ENCODE measurements around the gene ITIH3. TPM values are rescaled to one million over a fixed set of nuclear protein-coding genes. Genes with fewer than 3 reads are reported as not detected.

ITIH3 gene
- total RNA-seq, 1 experiment from 2014 or later, result 0.37 TPM

- POLR2A ChIA-PET, result no interaction called here
- peak; percentile 93 for ATAC-seq
- H3K36me3 Mint-ChIP-seq, result no peaks in the 10 kb centered on the region
- CTCF ChIA-PET, result interaction anchor here (0.5 to 6.4 kb wide), 57 partner anchors 10 to 879 kb away, joined by 3 to 96 read pairs (median 5); partner anchors contain the start of genes GLT8D1, ITIH3, ITIH4 and MUSTN1
- DNase-seq (ENCODE audit: low spot score), result peak; percentile 76
- peaks cover 12% of the 10 kb centered on the region for H3K4me1 Mint-ChIP-seq
- no peaks in the 10 kb centered on the region for H3K27me3 Mint-ChIP-seq (ENCODE audit: low read depth)
- H3K9me3 Mint-ChIP-seq, result no peaks in the 10 kb centered on the region
- no peak overlapping the region for H3K4me3 Mint-ChIP-seq
- TF ChIP-seq SP1 (CRISPR knock-in tag; conservative IDR thresholded peaks at IDR 0.05), result no peak
- TF ChIP-seq, protein P1, sequence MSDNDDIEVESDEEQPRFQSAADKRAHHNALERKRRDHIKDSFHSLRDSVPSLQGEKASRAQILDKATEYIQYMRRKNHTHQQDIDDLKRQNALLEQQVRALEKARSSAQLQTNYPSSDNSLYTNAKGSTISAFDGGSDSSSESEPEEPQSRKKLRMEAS (CRISPR knock-in tag; IDR thresholded peaks at IDR 0.05), result no peak
- TF ChIP-seq, protein P2, sequence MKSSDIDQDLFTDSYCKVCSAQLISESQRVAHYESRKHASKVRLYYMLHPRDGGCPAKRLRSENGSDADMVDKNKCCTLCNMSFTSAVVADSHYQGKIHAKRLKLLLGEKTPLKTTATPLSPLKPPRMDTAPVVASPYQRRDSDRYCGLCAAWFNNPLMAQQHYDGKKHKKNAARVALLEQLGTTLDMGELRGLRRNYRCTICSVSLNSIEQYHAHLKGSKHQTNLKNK (CRISPR knock-in tag; IDR thresholded peaks at IDR 0.05), result no peak
- peak; percentile 40; the same call in 1 of the 2 replicates for TF ChIP-seq ZNF121 (CRISPR knock-in tag; IDR thresholded peaks at IDR 0.05)
- no peak for TF ChIP-seq IRF2 (CRISPR knock-in tag; IDR thresholded peaks at IDR 0.05; ENCODE audit: borderline replicate concordance, low read depth)
- TF ChIP-seq ESRRA (CRISPR knock-in tag; IDR thresholded peaks at IDR 0.05; ENCODE audit: borderline replicate concordance), result no peak
- TF ChIP-seq, protein P3, sequence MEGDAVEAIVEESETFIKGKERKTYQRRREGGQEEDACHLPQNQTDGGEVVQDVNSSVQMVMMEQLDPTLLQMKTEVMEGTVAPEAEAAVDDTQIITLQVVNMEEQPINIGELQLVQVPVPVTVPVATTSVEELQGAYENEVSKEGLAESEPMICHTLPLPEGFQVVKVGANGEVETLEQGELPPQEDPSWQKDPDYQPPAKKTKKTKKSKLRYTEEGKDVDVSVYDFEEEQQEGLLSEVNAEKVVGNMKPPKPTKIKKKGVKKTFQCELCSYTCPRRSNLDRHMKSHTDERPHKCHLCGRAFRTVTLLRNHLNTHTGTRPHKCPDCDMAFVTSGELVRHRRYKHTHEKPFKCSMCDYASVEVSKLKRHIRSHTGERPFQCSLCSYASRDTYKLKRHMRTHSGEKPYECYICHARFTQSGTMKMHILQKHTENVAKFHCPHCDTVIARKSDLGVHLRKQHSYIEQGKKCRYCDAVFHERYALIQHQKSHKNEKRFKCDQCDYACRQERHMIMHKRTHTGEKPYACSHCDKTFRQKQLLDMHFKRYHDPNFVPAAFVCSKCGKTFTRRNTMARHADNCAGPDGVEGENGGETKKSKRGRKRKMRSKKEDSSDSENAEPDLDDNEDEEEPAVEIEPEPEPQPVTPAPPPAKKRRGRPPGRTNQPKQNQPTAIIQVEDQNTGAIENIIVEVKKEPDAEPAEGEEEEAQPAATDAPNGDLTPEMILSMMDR (IDR thresholded peaks at IDR 0.05), result peak; percentile 91
- no peak for TF ChIP-seq SMAD3 (CRISPR knock-in tag; IDR thresholded peaks at IDR 0.05; ENCODE audit: borderline replicate concordance)
- no peak overlapping the region for H3K27ac Mint-ChIP-seq
Observed at GRCh38 chr3:52820736-52821135, 26.1 kb downstream of the ITIH3 start.

GRCh38 chr3:52822363-52822762 is 27.8 kb downstream of the ITIH3 start:
- H3K4me1 Mint-ChIP-seq, result peaks cover 12% of the 10 kb centered on the region
- ATAC-seq (no peak), DNase-seq (ENCODE audit: low spot score) (no peak)
- H3K36me3 Mint-ChIP-seq, result no peaks in the 10 kb centered on the region
- ChIA-PET POLR2A (no interaction called here), CTCF (interaction anchor here (6.4 kb wide), 1 partner anchor 29 kb away, joined by 96 read pairs; the partner anchor contains the start of gene ITIH3)
- no peak overlapping the region for H3K27ac Mint-ChIP-seq
- no peaks in the 10 kb centered on the region for H3K27me3 Mint-ChIP-seq (ENCODE audit: low read depth)
- H3K9me3 Mint-ChIP-seq, result no peaks in the 10 kb centered on the region
- H3K4me3 Mint-ChIP-seq, result no peak overlapping the region
- TF ChIP-seq, protein P4, sequence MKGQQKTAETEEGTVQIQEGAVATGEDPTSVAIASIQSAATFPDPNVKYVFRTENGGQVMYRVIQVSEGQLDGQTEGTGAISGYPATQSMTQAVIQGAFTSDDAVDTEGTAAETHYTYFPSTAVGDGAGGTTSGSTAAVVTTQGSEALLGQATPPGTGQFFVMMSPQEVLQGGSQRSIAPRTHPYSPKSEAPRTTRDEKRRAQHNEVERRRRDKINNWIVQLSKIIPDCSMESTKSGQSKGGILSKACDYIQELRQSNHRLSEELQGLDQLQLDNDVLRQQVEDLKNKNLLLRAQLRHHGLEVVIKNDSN (CRISPR knock-in tag; IDR thresholded peaks at IDR 0.05), result no peak
- TF ChIP-seq, protein P5, sequence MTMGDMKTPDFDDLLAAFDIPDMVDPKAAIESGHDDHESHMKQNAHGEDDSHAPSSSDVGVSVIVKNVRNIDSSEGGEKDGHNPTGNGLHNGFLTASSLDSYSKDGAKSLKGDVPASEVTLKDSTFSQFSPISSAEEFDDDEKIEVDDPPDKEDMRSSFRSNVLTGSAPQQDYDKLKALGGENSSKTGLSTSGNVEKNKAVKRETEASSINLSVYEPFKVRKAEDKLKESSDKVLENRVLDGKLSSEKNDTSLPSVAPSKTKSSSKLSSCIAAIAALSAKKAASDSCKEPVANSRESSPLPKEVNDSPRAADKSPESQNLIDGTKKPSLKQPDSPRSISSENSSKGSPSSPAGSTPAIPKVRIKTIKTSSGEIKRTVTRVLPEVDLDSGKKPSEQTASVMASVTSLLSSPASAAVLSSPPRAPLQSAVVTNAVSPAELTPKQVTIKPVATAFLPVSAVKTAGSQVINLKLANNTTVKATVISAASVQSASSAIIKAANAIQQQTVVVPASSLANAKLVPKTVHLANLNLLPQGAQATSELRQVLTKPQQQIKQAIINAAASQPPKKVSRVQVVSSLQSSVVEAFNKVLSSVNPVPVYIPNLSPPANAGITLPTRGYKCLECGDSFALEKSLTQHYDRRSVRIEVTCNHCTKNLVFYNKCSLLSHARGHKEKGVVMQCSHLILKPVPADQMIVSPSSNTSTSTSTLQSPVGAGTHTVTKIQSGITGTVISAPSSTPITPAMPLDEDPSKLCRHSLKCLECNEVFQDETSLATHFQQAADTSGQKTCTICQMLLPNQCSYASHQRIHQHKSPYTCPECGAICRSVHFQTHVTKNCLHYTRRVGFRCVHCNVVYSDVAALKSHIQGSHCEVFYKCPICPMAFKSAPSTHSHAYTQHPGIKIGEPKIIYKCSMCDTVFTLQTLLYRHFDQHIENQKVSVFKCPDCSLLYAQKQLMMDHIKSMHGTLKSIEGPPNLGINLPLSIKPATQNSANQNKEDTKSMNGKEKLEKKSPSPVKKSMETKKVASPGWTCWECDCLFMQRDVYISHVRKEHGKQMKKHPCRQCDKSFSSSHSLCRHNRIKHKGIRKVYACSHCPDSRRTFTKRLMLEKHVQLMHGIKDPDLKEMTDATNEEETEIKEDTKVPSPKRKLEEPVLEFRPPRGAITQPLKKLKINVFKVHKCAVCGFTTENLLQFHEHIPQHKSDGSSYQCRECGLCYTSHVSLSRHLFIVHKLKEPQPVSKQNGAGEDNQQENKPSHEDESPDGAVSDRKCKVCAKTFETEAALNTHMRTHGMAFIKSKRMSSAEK (CRISPR knock-in tag; IDR thresholded peaks at IDR 0.05; ENCODE audit: borderline replicate concordance), result no peak
- TF ChIP-seq ZNF512 (CRISPR knock-in tag; IDR thresholded peaks at IDR 0.05; ENCODE audit: borderline replicate concordance) (no peak), ZBTB43 (CRISPR knock-in tag; IDR thresholded peaks at IDR 0.05) (no peak), GABPB1 (CRISPR knock-in tag; IDR thresholded peaks at IDR 0.05) (no peak), CREB1 (CRISPR knock-in tag; IDR thresholded peaks at IDR 0.05) (no peak), IRF1 (CRISPR knock-in tag; IDR thresholded peaks at IDR 0.05) (no peak), JAZF1 (CRISPR knock-in tag; IDR thresholded peaks at IDR 0.05) (no peak), NR3C1 (CRISPR knock-in tag; conservative IDR thresholded peaks at IDR 0.05; ENCODE audit: low read depth) (no peak), KAT7 (CRISPR knock-in tag; IDR thresholded peaks at IDR 0.05; ENCODE audit: borderline replicate concordance) (no peak)
- TF ChIP-seq, protein P1 (CRISPR knock-in tag; IDR thresholded peaks at IDR 0.05), result no peak
- TF ChIP-seq, protein P6, sequence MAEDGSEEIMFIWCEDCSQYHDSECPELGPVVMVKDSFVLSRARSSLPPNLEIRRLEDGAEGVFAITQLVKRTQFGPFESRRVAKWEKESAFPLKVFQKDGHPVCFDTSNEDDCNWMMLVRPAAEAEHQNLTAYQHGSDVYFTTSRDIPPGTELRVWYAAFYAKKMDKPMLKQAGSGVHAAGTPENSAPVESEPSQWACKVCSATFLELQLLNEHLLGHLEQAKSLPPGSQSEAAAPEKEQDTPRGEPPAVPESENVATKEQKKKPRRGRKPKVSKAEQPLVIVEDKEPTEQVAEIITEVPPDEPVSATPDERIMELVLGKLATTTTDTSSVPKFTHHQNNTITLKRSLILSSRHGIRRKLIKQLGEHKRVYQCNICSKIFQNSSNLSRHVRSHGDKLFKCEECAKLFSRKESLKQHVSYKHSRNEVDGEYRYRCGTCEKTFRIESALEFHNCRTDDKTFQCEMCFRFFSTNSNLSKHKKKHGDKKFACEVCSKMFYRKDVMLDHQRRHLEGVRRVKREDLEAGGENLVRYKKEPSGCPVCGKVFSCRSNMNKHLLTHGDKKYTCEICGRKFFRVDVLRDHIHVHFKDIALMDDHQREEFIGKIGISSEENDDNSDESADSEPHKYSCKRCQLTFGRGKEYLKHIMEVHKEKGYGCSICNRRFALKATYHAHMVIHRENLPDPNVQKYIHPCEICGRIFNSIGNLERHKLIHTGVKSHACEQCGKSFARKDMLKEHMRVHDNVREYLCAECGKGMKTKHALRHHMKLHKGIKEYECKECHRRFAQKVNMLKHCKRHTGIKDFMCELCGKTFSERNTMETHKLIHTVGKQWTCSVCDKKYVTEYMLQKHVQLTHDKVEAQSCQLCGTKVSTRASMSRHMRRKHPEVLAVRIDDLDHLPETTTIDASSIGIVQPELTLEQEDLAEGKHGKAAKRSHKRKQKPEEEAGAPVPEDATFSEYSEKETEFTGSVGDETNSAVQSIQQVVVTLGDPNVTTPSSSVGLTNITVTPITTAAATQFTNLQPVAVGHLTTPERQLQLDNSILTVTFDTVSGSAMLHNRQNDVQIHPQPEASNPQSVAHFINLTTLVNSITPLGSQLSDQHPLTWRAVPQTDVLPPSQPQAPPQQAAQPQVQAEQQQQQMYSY (CRISPR knock-in tag; IDR thresholded peaks at IDR 0.05), result no peak

Measured in WTC11 (cell line).